Activated T-helper 1 cell treated with anti-CD3 and anti-CD28 coated beads, Interleukin-12 subunit alpha, Interleukin-12 subunit beta, Interleukin-2, Interleukin-4 antibody, amounts not matched to agents 30 ng/mL and 10 ng/mL and 1 ng/mL, durations not matched to agents 14 hours and 24 hours and 36 hours (primary cell): ENCODE data around the gene BCL11A. TPM values are rescaled to one million over a fixed set of nuclear protein-coding genes. Genes with fewer than 3 reads are reported as not detected.

Source experiments
- DNase-seq: peaks from one replicate; pipeline ENCODE4 v3.0.0; 2021; ENCODE audit warnings: low spot score
- H3K27ac Mint-ChIP-seq: one replicate; pipeline ENCODE4 v1.8.0; 2021; ENCODE audit warnings: mild to moderate bottlenecking, mixed read lengths
- H3K27me3 Mint-ChIP-seq: one replicate; pipeline ENCODE4 v1.8.0; 2022; ENCODE audit warnings: mild to moderate bottlenecking, moderate library complexity, mixed read lengths; ENCODE audit not compliant: insufficient read depth
- H3K36me3 Mint-ChIP-seq: one replicate; pipeline ENCODE4 v1.8.0; 2021; ENCODE audit warnings: low read depth, mixed read lengths
- H3K4me1 Mint-ChIP-seq: one replicate; pipeline ENCODE4 v1.8.0; 2021; ENCODE audit warnings: low read depth, mixed read lengths
- H3K4me3 Mint-ChIP-seq: one replicate; pipeline ENCODE4 v1.8.0; 2021; ENCODE audit warnings: mild to moderate bottlenecking, moderate library complexity, mixed read lengths
- H3K9me3 Mint-ChIP-seq: one replicate; pipeline ENCODE4 v1.8.0; 2021; ENCODE audit warnings: mixed read lengths
- intact Hi-C: fragments of 100-400 bp; cut with micrococcal nuclease; formaldehyde crosslinking; loops from one replicate; pipeline ENCODE4 v1.15.1; 2024
- total RNA-seq: library from RNA; stranded (reverse); gene quantifications from 2 replicates; pipeline ENCODE4 v1.2.3, GENCODE V29; 2022

Gene BCL11A
- total RNA-seq, 1 donor from 2014 or later: not detected

DNA sequence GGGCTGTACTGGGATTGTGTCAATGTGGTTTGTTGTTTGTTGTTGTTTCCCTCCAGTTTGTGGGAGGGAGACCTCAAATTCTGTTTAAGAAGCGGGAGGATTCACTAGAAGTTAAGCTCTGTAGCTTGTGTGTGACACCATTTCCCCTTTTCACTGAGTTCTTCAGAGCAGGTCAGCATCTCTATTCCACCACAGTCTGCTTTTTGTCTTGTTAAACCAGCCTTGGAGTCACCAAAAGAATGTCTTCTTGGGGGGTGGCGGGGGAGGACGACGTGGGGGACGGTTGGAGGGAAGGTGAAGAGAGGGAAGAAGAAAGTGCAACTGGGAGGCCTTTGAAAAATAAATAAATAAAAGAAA is 2.3 kb upstream of the BCL11A start:
- peak overlapping the region; percentile 67 for H3K27ac Mint-ChIP-seq
- peaks cover 69% of the 10 kb centered on the region for H3K27me3 Mint-ChIP-seq
- no peaks in the 10 kb centered on the region for H3K36me3 Mint-ChIP-seq
- intact Hi-C loops: loop anchor here (2.0 to 5.0 kb wide), 2 partner anchors 15 to 202 kb away; partner anchors contain the start of gene PAPOLG
- H3K4me1 Mint-ChIP-seq: peaks cover 16% of the 10 kb centered on the region
- peak overlapping the region; percentile 76 for H3K4me3 Mint-ChIP-seq
- DNase-seq: no peak
- H3K9me3 Mint-ChIP-seq: no peaks in the 10 kb centered on the region

DNA sequence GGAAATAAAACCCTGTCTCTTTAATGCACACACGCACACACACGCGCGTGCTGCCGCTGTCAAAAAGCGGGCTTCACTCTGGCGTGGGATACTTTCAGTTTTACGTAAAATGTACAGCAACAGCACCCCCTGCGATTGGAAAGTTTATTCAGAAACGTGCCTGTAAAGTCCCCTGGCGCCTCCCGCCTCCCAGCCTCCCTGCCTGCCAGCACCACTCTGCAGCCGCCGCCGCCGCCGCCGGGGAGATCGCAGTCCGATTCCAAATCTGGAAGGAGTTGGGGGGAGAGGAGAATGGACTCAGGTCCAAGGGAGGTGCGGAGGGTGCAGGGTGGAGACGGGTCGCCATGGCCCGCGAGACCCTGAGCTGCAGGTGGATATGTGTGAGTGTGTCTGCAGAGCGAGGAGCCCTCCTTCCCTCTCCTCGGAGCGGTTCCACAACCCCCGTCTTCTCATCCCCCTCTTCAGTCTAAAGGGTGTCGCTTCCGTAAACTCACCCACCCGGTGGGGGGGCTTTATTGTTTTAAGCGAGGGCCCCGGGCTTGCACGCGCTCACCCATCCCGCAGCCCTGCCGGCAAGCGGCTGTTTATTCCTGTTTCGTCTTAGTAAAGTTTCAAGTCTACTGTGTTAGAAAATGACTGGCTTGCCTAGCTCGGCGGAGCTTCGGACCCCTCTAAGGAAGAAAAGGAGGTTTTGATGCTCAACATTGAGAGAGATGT is 1.8 kb upstream of the BCL11A start:
- H3K27ac Mint-ChIP-seq: peak overlapping the region; percentile 67

DNA sequence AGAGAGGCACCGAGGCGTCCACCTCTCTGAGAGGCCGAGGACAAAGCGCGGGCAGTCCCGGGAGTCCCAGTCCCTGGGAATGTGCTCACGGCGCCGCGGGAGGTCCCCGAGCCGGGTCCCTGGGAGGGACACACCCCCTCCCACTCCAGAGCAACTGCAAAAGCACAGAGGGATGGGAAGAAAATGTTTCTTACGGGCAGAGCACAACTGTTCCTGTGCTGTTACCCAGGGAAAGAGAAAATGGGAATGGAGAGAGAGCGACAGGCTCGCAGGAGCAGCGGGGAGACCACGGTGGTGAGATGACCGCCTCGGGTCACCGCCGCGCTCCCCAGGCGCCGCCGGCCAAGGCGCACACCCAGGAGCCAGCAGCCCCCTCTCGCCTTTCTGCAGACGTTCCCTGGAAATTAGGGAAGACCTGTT is 1.2 kb upstream of the BCL11A start:
- no peaks in the 10 kb centered on the region for H3K36me3 Mint-ChIP-seq
- H3K9me3 Mint-ChIP-seq: no peaks in the 10 kb centered on the region
- peaks cover 74% of the 10 kb centered on the region for H3K27me3 Mint-ChIP-seq
- H3K27ac Mint-ChIP-seq: peak overlapping the region; percentile 48
- H3K4me3 Mint-ChIP-seq: peak overlapping the region; percentile 76
- peaks cover 21% of the 10 kb centered on the region for H3K4me1 Mint-ChIP-seq
- DNase-seq: no peak
- intact Hi-C loops: loop anchor here (5.0 kb wide), 1 partner anchor 203 kb away; the partner anchor contains the start of gene PAPOLG

More for the DNA sequence above, 1.8 kb upstream of the BCL11A start:
- Mint-ChIP-seq H3K9me3 (no peaks in the 10 kb centered on the region), H3K27me3 (peaks cover 69% of the 10 kb centered on the region), H3K36me3 (no peaks in the 10 kb centered on the region), H3K4me3 (peak overlapping the region; percentile 76), H3K4me1 (peaks cover 16% of the 10 kb centered on the region)
- DNase-seq: peak; percentile 51
- intact Hi-C loops: loop anchor here (5.0 kb wide), 1 partner anchor 202 kb away; the partner anchor contains the start of gene PAPOLG

- DNase-seq: no peak
- Mint-ChIP-seq H3K9me3 (no peaks in the 10 kb centered on the region), H3K4me1 (peaks cover 24% of the 10 kb centered on the region), H3K36me3 (no peaks in the 10 kb centered on the region), H3K4me3 (peak overlapping the region; percentile 76), H3K27ac (no peak overlapping the region), H3K27me3 (peaks cover 72% of the 10 kb centered on the region)
- intact Hi-C loops: no loop called here
These were observed 706 bp upstream of the BCL11A start for GRCh38 chr2:60554074-60554645.

DNA sequence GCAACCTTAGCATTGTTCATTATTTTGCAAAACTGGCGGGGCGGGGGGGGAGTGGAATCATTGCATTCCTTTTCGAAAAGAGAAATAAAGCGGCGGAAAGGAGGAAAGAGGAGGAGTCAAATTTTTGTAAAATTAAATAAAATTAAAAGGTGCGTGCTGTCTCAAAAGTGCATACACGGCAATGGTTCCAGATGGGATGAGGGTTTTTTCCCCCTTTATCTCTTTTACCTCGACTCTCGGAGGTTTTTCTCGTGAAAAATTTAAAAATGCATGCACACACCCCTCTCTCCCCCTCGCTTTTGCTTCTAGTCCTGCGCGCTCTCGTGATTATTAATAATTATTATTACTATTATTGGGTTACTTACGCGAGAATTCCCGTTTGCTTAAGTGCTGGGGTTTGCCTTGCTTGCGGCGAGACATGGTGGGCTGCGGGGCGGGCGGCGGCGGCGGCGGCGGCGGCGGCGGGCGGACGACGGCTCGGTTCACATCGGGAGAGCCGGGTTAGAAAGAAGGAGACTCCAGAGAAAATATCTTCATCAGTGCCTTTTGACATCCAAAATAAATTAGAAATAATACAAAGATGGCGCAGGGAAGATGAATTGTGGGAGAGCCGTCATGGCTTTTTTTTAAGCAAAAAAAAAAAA is 481 bp downstream of the BCL11A start:
- Mint-ChIP-seq H3K4me1 (peaks cover 30% of the 10 kb centered on the region), H3K27me3 (peaks cover 74% of the 10 kb centered on the region), H3K4me3 (peak overlapping the region; percentile 42), H3K36me3 (no peaks in the 10 kb centered on the region), H3K9me3 (no peaks in the 10 kb centered on the region), H3K27ac (no peak overlapping the region)
- intact Hi-C loops: no loop called here
- no peak for DNase-seq

GRCh38 chr2:60552078-60552850 is 1.2 kb downstream of the BCL11A start:
- no peak for DNase-seq
- Mint-ChIP-seq H3K27me3 (peaks cover 74% of the 10 kb centered on the region), H3K36me3 (no peaks in the 10 kb centered on the region)

GRCh38 chr2:60551240-60552077 is 2.0 kb downstream of the BCL11A start:
- peaks cover 74% of the 10 kb centered on the region for H3K27me3 Mint-ChIP-seq
- H3K27ac Mint-ChIP-seq: peak overlapping the region; percentile 73
- intact Hi-C loops: loop anchor here (2.0 kb wide), 2 partner anchors 1251 to 1527 kb away; no protein-coding TSS in a partner anchor
- H3K4me3 Mint-ChIP-seq: peak overlapping the region; percentile 42
- H3K9me3 Mint-ChIP-seq: no peaks in the 10 kb centered on the region
- peaks cover 25% of the 10 kb centered on the region for H3K4me1 Mint-ChIP-seq
- H3K36me3 Mint-ChIP-seq: no peaks in the 10 kb centered on the region
- DNase-seq: no peak

More at GRCh38 chr2:60552078-60552850, 1.2 kb downstream of the BCL11A start:
- Mint-ChIP-seq H3K4me1 (peaks cover 28% of the 10 kb centered on the region), H3K4me3 (peak overlapping the region; percentile 42), H3K27ac (peak overlapping the region; percentile 73), H3K9me3 (no peaks in the 10 kb centered on the region)
- intact Hi-C loops: no loop called here

- H3K27me3 Mint-ChIP-seq: peaks cover 76% of the 10 kb centered on the region
- intact Hi-C loops: loop anchor here (2.0 kb wide), 2 partner anchors 1250 to 1526 kb away; no protein-coding TSS in a partner anchor
- H3K4me1 Mint-ChIP-seq: peaks cover 25% of the 10 kb centered on the region
- H3K9me3 Mint-ChIP-seq: no peaks in the 10 kb centered on the region
- no peak for DNase-seq
- H3K36me3 Mint-ChIP-seq: no peaks in the 10 kb centered on the region
- peak overlapping the region; percentile 42 for H3K4me3 Mint-ChIP-seq
- no peak overlapping the region for H3K27ac Mint-ChIP-seq
These were observed 2.5 kb downstream of the BCL11A start for GRCh38 chr2:60550984-60551239.

- peak overlapping the region; percentile 29 for H3K27ac Mint-ChIP-seq
- no peaks in the 10 kb centered on the region for H3K36me3 Mint-ChIP-seq
- intact Hi-C loops: loop anchor here (2.0 kb wide), 2 partner anchors 1250 to 1526 kb away; no protein-coding TSS in a partner anchor
- peak overlapping the region; percentile 80 for H3K4me3 Mint-ChIP-seq
- peaks cover 76% of the 10 kb centered on the region for H3K27me3 Mint-ChIP-seq
- no peaks in the 10 kb centered on the region for H3K9me3 Mint-ChIP-seq
- no peak for DNase-seq
- H3K4me1 Mint-ChIP-seq: peaks cover 20% of the 10 kb centered on the region
These were observed 3.1 kb downstream of the BCL11A start for GRCh38 chr2:60550178-60550983.

DNA sequence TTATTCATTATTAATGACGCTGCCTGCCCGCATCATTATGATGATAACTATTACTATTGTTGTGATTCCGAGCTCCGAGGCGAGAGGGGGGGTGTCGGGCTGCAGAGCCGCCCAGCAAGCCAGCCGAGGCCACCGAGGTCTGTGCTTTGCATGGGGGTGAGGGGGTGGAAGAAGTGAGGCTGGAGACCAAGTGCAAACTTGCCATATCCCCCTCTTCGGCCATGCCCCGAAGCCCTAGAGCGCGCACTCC is 3.6 kb downstream of the BCL11A start:
- H3K4me1 Mint-ChIP-seq: peaks cover 14% of the 10 kb centered on the region
- no peaks in the 10 kb centered on the region for H3K9me3 Mint-ChIP-seq
- peaks cover 76% of the 10 kb centered on the region for H3K27me3 Mint-ChIP-seq
- peak overlapping the region; percentile 29 for H3K27ac Mint-ChIP-seq
- H3K4me3 Mint-ChIP-seq: peak overlapping the region; percentile 80
- intact Hi-C loops: loop anchor here (2.0 kb wide), 2 partner anchors 1249 to 1525 kb away; no protein-coding TSS in a partner anchor
- H3K36me3 Mint-ChIP-seq: no peaks in the 10 kb centered on the region
- DNase-seq: no peak

DNA sequence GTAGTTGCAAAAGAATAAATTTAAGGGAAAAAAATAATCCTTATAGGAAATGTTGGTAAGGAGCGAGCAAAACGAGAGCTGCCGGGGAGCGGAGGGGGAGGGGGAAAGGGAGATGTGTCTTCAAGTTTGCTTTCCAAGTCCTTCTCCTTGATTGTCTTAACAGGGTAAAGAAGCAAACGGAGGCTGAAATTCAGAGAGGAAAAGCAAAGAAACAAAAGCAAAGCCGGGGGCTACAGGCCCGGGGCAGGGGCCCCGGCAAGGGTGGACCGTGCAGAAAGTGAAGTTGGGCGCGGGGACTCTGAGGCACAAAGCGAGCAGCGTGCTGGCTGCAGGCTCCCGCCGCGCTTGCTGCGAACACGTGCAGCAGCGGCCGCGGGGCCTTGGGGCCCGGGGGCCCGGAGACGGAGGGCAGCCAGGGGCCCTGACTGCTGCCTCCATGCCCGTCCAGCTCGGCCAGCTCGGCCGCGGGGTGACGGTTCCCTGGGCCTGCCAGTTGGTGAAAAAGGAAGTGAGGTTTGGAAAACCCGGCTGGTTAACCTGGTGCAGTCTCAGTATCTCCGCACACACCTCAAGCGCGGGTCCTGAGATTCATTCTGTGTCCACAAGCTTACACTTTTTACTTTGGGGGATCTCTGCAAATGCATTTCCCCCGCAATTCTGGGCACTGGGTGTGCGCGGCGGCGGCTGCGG is 4.1 kb downstream of the BCL11A start:
- H3K4me3 Mint-ChIP-seq: peak overlapping the region; percentile 80
- H3K4me1 Mint-ChIP-seq: peaks cover 14% of the 10 kb centered on the region
- DNase-seq: no peak
- peaks cover 78% of the 10 kb centered on the region for H3K27me3 Mint-ChIP-seq
- H3K9me3 Mint-ChIP-seq: no peaks in the 10 kb centered on the region
- intact Hi-C loops: no loop called here
- no peaks in the 10 kb centered on the region for H3K36me3 Mint-ChIP-seq
- no peak overlapping the region for H3K27ac Mint-ChIP-seq
